Lung (tissue), 12 donors: ENCODE data around the gene CFAP45. TPM values are rescaled to one million over a fixed set of nuclear protein-coding genes. Genes with fewer than 3 reads are reported as not detected.

Source experiments
- ATAC-seq: fragments of 200-7000 bp; cut with Tn5 transposase; one replicate; pipeline ENCODE4 v1.9.1; 2020; ENCODE audit warnings: moderate number of reproducible peaks; ENCODE audit not compliant: insufficient read depth, low FRiP score
- DNase-seq, 3 donors: peaks; one replicate each; pipeline ENCODE4 v3.0.0-alpha.2; 2013 to 2017
- H3K27ac ChIP-seq, 2 donors: one replicate each; pipeline ENCODE4 v1.5.1; 2013; ENCODE audit warnings: mild to moderate bottlenecking in 2 of 2, moderate library complexity in 2 of 2, control low read depth in 1 of 2, inconsistent platforms in 1 of 2, low read depth in 1 of 2, low read length in 1 of 2
- H3K27me3 ChIP-seq, 3 donors: one replicate each; pipeline ENCODE4 v1.5.1; 2013; ENCODE audit warnings: low read length in 2 of 3; ENCODE audit not compliant: control insufficient read depth in 3 of 3, insufficient read depth in 3 of 3
- H3K36me3 ChIP-seq, 4 donors: one replicate each; pipeline ENCODE4 v1.5.1; 2013; ENCODE audit warnings: low read length in 4 of 4, mild to moderate bottlenecking in 1 of 4, moderate library complexity in 1 of 4; ENCODE audit not compliant: control insufficient read depth in 4 of 4, insufficient read depth in 4 of 4
- H3K4me1 ChIP-seq, 5 donors: one replicate each; pipeline ENCODE4 v1.5.1; 2013; ENCODE audit warnings: low read length in 5 of 5, mild to moderate bottlenecking in 2 of 5, moderate library complexity in 1 of 5; ENCODE audit not compliant: control insufficient read depth in 5 of 5, insufficient read depth in 5 of 5
- H3K4me3 ChIP-seq: one replicate; pipeline ENCODE4 v1.5.1; 2013; ENCODE audit warnings: mild to moderate bottlenecking, control low read depth, moderate library complexity
- H3K9ac ChIP-seq, 2 donors: one replicate each; pipeline ENCODE4 v1.5.1; 2013; ENCODE audit warnings: low read length in 2 of 2, control low read depth in 1 of 2; ENCODE audit not compliant: insufficient read depth in 1 of 2
- H3K9me3 ChIP-seq, 4 donors: one replicate each; pipeline ENCODE4 v1.5.1; 2013; ENCODE audit warnings: low read length in 3 of 4, mild to moderate bottlenecking in 1 of 4, moderate library complexity in 1 of 4; ENCODE audit not compliant: control insufficient read depth in 4 of 4, insufficient read depth in 3 of 4
- WGBS, 2 donors: extraction: QIAGEN DNeasy Blood & Tissue Kit; methylation state at CpG; one replicate each; pipeline ENCODE4 v1.1.7; 2013; 5-methylcytosine and 5-hydroxymethylcytosine counted together
- polyA plus RNA-seq, 2 donors: library from polyadenylated mRNA; stranded (reverse); fragments of 200-250 nt; gene quantifications; one replicate each; pipeline ENCODE4 v1.2.1, GENCODE V29; 2013
- total RNA-seq, 2 donors: library from RNA; depleted of rRNA in 1 of 2; stranded (reverse); fragments of >200 nt in 1 of 2; gene quantifications; one replicate each; pipeline ENCODE4 v1.2.1, GENCODE V29; 2014 to 2021
- TF ChIP-seq, protein P1 (sequence below): IDR thresholded peaks from 2 replicates; pipeline ENCODE4 v1.5.1; 2012; ENCODE audit warnings: mild to moderate bottlenecking; ENCODE audit errors: control extremely low read depth, extremely low read depth
- donor health status: control.
- donor health status: control.
- donor health status: Bipolar disorder and iron deficiency.
- donor health status: healthy.
- donor health status: DM: yes; HTN: yes; CAD: no.

The CFAP45 gene
- total and polyA plus RNA-seq, 4 donors = 9.4 to 29.5 (median 13.1) TPM

DNA sequence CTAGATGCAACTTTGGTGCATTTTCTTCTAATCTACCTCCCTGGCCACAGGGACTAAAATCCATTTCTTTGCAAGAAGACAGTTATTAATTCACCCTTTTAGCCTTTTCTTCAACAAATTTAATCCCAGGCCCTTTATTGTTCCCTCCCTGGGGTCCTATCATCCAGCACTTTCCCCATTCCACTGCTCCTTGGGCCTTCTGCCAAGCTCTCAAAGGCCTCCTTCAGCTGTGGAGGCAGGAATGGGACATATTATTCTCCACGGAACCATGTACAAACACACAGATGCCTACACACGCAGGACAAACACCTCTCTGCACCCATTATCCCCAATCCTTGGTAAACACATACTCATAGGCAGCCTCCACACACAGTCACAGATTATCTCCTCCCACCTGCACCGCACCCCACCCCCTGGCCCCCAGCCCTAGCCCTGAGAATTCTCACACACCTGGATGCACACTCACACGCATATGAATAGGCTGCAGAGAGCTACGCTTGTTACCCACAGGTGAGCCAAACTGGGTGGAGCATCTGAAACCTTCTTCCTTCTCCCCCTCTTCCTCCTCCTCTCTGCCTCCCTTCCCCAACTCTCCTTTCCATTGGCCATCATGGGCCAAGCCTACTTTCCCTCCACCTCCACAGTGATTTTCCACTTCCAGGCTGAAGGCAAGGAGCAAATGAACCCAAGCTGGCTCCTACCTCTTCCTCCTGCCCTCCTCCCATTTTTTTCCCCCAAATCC is 13.7 kb upstream of the CFAP45 start:
- DNase-seq (peak in 2 of 3 donors; percentile 39 to 44), ATAC-seq (no peak)
- Histone ChIP-seq H3K9ac (no peak overlapping the region), H3K27ac (peak overlapping the region in 1 of 2 donors; percentile 88), H3K36me3 (peaks cover 5 to 16% (median 9%) of the 10 kb centered on the region in 4 donors), H3K4me1 (peaks cover 9 to 42% (median 31%) of the 10 kb centered on the region in 5 donors), H3K9me3 (no peaks in the 10 kb centered on the region), H3K4me3 (no peak overlapping the region), H3K27me3 (no peaks in the 10 kb centered on the region)
- TF ChIP-seq, protein P1, sequence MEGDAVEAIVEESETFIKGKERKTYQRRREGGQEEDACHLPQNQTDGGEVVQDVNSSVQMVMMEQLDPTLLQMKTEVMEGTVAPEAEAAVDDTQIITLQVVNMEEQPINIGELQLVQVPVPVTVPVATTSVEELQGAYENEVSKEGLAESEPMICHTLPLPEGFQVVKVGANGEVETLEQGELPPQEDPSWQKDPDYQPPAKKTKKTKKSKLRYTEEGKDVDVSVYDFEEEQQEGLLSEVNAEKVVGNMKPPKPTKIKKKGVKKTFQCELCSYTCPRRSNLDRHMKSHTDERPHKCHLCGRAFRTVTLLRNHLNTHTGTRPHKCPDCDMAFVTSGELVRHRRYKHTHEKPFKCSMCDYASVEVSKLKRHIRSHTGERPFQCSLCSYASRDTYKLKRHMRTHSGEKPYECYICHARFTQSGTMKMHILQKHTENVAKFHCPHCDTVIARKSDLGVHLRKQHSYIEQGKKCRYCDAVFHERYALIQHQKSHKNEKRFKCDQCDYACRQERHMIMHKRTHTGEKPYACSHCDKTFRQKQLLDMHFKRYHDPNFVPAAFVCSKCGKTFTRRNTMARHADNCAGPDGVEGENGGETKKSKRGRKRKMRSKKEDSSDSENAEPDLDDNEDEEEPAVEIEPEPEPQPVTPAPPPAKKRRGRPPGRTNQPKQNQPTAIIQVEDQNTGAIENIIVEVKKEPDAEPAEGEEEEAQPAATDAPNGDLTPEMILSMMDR = no peak
- WGBS, 2 donors = 69 to 82% methylated on average over 5 of the region's 5 CpGs

DNA sequence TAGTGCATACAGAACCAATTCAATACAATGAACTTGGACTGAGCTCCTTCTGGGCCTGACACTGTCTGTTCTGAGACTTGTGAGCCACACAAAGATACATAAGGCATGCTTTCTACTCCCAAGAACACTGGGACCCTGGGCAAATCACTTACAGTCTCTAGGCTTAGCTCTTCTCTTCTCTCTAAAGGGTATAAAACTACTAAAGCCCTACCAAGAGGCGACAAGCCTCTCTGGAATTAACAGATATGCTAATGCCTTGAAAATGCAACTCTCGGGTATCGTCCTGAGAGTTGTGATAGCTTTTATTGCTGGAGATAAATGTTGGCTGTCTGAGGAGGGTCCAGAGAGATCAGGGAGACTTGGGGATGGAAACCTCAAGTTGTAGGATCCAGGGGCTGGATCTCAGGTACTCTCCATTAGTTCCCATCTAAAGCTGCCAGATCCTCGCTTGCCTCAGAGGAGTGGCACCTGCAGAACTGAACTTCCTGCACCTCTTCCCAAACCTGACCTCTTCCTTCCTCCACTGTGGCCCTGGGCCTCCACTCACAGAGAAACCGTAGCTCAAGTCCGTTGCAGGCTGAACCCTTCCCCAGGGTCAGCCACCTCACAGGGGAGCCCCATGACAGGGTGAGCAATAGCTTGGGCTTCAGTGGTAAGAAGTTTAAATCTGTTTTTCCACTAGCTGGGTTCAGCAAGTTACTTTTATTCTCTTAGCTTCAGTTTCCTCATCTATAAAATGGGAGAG is 11.5 kb upstream of the CFAP45 start:
- Histone ChIP-seq H3K27ac (peak overlapping the region in 1 of 2 donors; percentile 93), H3K4me3 (no peak overlapping the region), H3K36me3 (peaks cover 0 to 4% (median 0%) of the 10 kb centered on the region in 4 donors), H3K4me1 (peaks cover 7 to 46% (median 26%) of the 10 kb centered on the region in 5 donors), H3K9ac (no peak overlapping the region), H3K27me3 (no peaks in the 10 kb centered on the region), H3K9me3 (no peaks in the 10 kb centered on the region)
- no peak for DNase-seq
- TF ChIP-seq, protein P1 = no peak
- WGBS, 2 donors = 33 to 63% methylated on average over 6 of the region's 6 CpGs
- ATAC-seq = no peak

DNA sequence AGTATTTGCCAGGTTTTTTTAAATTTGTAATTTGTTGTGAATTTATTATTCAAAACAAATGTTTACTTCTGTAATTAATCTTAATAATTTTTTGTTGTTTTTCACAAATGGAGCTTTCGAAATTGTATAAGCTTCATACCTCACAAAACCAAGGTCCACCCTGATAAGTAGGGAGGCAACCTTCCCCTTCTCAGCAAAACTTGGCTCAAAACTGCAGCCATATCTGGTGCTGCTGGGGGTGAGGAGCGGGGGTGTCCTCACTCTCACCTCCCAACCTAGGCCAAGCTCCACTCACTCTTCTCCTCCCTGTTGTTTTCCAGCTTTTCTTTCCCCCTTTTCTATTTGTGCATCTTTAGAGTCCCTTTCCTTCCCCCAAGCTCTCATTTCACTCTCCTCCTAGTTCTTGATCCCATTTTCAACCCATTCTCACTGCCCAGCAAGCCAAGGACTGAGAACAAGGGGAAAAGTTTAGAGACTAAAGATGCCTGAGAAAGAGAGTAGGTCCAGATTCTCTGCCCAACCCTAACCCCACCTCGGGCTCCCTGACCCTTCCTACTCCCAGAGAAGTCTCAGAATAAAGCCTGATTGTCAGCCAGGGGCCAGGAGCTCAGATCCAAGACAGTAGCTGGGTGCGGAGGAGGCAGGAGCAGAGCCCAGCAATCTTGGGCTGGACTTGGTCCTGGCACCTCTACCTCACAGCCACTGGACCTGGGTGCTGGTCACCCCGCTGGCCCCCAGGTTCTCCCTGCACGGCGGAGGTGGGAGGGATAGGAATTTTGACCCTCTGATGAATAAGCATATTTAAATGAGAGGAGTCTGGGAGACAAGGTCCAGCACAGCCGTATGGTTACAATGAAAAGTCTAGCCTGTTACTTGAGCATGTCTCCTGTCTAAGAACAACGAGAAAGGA is 8.3 kb upstream of the CFAP45 start:
- ATAC-seq (no peak), DNase-seq (no peak)
- Histone ChIP-seq H3K4me1 (peaks cover 4 to 32% (median 20%) of the 10 kb centered on the region in 5 donors), H3K27ac (no peak overlapping the region), H3K9me3 (no peaks in the 10 kb centered on the region), H3K9ac (no peak overlapping the region), H3K36me3 (no peaks in the 10 kb centered on the region), H3K27me3 (no peaks in the 10 kb centered on the region), H3K4me3 (no peak overlapping the region)
- TF ChIP-seq, protein P1 = no peak
- WGBS, 2 donors = 88 to 90% methylated on average over 9 of the region's 9 CpGs
